BLaER1 treated with 17β-estradiol and CSF1 and Interleukin-3, amounts not matched to agents 10 nM and 100 nM (cell line): ENCODE measurements around the gene HMG20A.
A peak's percentile ranks its signal among the peaks of the same experiment; 100 is the strongest.

Experiments used
- H3K27ac ChIP-seq, 11 experiments: shearing (Covaris generic); formaldehyde crosslinking; 2 replicates each; pipeline ENCODE4 v1.8.1; 2022
- H3K27me3 ChIP-seq, 11 experiments: shearing (Covaris generic); formaldehyde crosslinking; 2 replicates each; pipeline ENCODE4 v1.8.1; 2022
- H3K36me3 ChIP-seq, 11 experiments: shearing (Covaris generic); formaldehyde crosslinking; 2 replicates each; pipeline ENCODE4 v1.8.1; 2022
- H3K4me1 ChIP-seq, 10 experiments: shearing (Covaris generic); formaldehyde crosslinking; 2 replicates each; pipeline ENCODE4 v1.8.1; 2022
- H3K4me2 ChIP-seq, 11 experiments: shearing (Covaris generic); formaldehyde crosslinking; 2 replicates each; pipeline ENCODE4 v1.8.1; 2022
- H3K4me3 ChIP-seq, 10 experiments: shearing (Covaris generic); formaldehyde crosslinking; 2 replicates each; pipeline ENCODE4 v1.8.1; 2022
- H3K9ac ChIP-seq, 11 experiments: shearing (Covaris generic); formaldehyde crosslinking; 2 replicates each; pipeline ENCODE4 v1.8.1; 2022
- H3K9me3 ChIP-seq, 11 experiments: shearing (Covaris generic); formaldehyde crosslinking; replicated peaks in 1 of 11; 2 replicates each; pipeline ENCODE4 v1.8.1; 2022
- H4K20me1 ChIP-seq, 11 experiments: shearing (Covaris generic); formaldehyde crosslinking; 2 replicates each; pipeline ENCODE4 v1.8.1; 2022
- Cebpa-rat ChIP-seq, 11 experiments: shearing (Covaris generic); IDR thresholded peaks; 2 replicates each; pipeline ENCODE4 v1.8.1; 2022

HMG20A gene

DNA sequence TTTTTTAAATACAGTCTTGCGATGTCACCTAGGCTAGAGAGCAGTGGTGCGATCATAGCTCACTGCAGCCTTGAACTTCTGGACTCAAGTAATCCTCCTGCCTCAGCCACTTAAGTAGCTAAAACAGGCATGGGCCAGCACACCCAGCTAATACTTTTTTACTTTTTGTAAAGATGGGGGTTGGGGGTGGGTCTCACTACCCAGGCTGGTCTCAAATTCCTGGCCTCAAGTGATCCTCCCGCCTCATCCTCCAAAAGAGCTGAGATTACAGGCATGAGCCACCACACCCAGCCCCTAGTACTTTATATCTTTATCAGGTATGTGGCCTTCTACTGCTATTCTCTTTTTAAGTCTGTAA lies 9.1 kb upstream of the HMG20A start:
- H4K20me1 ChIP-seq: peaks cover 0 to 67% (median 0%) of the 10 kb centered on the region in 11 experiments; a peak in 4 of 22 replicates
- H3K27me3 ChIP-seq: no peaks in the 10 kb centered on the region
- H3K9ac ChIP-seq: no peak overlapping the region
- TF ChIP-seq Cebpa-rat (IDR thresholded peaks at IDR 0.05): no peak
- H3K4me1 ChIP-seq: peaks cover 12 to 45% (median 24%) of the 10 kb centered on the region in 10 experiments; a peak in 19 of 20 replicates
- H3K4me2 ChIP-seq: no peak overlapping the region
- no peaks in the 10 kb centered on the region; a peak in 3 of 22 replicates for H3K9me3 ChIP-seq
- 0 out of 22 replicates have a peak, but pooled peaks cover 0 to 5% (median 0%) of the 10 kb centered on the region in 11 experiments for H3K36me3 ChIP-seq
- H3K27ac ChIP-seq: no peak overlapping the region
- no peak overlapping the region for H3K4me3 ChIP-seq

DNA sequence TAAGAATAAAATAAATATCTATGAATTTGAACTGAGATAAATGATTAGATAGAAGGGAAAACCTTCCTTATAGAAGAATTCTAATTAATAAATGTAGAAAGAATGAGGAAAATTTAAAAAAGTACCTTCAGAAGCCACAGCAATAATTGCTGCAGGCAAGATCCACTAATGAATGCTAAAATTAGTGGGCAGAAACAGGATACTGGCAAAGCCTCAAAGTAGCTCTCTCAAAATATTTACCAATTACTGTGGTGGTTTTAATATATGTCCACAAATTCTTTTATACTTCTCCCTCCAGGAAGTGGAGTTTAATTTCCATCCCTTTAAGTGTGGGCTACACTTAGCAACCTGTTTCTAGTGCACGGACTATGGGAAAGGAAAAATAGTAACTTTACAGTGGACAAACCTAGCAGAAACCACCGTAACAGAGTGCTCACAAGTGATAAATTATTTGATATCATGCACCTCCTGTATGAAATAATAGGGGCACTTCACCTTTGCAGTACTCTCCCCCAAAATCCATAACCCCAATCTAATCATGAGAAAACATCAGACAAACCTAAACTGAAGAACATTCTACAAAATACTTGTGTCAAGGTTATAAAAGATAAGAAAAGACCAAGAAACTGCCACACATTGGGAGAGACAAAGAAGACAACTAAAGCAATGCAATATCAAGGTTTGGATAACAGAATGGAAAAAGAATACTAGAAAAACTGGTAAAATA lies 7.6 kb upstream of the HMG20A start:
- Histone ChIP-seq H3K9ac (no peak overlapping the region), H3K4me2 (peak overlapping the region in 1 of 11 experiments; percentile 15; a peak in 1 of 22 replicates), H3K36me3 (no peaks in the 10 kb centered on the region), H3K4me3 (no peak overlapping the region), H4K20me1 (peaks cover 0 to 70% (median 0%) of the 10 kb centered on the region in 11 experiments; a peak in 4 of 22 replicates), H3K9me3 (no peaks in the 10 kb centered on the region), H3K27me3 (peaks cover 0 to 4% (median under 1%) of the 10 kb centered on the region in 11 experiments; a peak in 10 of 22 replicates), H3K4me1 (peaks cover 12 to 53% (median 24%) of the 10 kb centered on the region in 10 experiments; a peak in 19 of 20 replicates), H3K27ac (no peak overlapping the region)
- TF ChIP-seq Cebpa-rat (IDR thresholded peaks at IDR 0.05): no peak

DNA sequence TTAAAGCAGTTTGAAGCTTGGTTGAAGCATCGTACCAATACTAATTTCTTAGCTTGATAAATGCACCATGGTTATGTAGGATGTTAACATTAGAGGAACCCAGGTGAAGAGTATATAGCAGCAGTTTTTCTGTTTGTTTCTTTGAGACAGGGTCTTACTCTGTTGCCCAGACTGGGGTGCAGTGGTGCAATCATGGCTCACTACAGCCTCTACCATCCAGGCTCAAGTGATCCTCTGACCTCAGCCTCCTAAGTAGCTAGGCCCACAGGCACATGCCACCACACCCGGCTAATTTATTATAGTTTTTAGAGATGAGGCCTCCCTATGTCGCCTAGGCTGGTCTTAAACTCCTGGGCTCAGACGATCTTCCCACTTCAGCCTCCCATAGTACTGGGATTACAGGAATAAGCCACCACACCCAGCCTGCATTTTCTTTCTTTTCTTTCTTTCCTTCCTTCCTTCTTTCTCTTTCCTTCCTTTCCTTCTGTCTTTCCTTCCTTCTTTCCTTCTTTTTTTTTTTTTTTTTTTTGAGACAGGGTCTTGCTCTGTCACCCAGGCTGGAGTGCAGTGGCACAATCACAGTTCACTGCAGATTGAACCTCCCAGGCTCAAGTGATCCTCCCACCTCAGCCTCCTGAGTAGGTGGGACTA lies 6.9 kb upstream of the HMG20A start:
- no peak overlapping the region for H3K9ac ChIP-seq
- H3K9me3 ChIP-seq: no peaks in the 10 kb centered on the region
- H4K20me1 ChIP-seq: peaks cover 0 to 72% (median 0%) of the 10 kb centered on the region in 11 experiments; a peak in 4 of 22 replicates
- no peak overlapping the region for H3K4me3 ChIP-seq
- H3K27ac ChIP-seq: no peak overlapping the region
- no peak overlapping the region for H3K4me2 ChIP-seq
- peaks cover 0 to 10% (median 8%) of the 10 kb centered on the region in 11 experiments; a peak in 16 of 22 replicates for H3K27me3 ChIP-seq
- no peak for TF ChIP-seq Cebpa-rat (IDR thresholded peaks at IDR 0.05)
- H3K4me1 ChIP-seq: peaks cover 17 to 56% (median 27%) of the 10 kb centered on the region in 10 experiments; a peak in 19 of 20 replicates
- H3K36me3 ChIP-seq: no peaks in the 10 kb centered on the region

DNA sequence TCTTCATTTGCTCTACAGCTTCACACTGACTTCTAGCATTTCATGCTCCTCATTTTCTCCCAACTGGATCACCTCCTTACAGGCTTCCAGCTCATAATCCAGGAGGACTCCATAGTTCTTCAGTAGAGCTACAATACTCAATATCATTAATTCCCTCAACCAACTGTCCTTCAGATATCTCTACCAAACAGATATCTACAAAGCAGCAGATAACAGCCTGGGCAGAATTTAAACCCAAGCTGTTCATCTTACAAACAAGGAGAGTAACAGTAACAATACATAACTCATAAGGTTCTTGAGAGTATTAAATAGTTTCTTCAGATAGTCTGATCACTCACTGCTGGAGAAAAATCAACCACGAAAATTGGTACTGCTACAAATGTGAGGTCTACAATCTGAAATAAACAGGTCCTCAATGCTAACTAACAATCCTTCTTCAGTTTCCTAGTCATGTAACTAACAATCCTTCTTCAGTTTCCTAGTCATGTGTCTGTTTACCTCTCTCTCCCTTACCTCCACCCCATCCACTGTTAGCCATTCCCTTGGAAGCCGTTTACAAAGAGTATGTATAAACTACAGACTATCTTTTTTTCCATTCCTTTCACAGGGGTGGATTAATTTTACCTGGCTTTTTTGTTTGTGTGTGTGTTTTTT lies 5.8 kb upstream of the HMG20A start:
- Histone ChIP-seq H3K27ac (no peak overlapping the region), H3K4me3 (no peak overlapping the region), H3K4me2 (peak overlapping the region in 10 of 11 experiments; percentile 6 to 83 (median 46); a peak in 16 of 22 replicates), H3K4me1 (peaks cover 13 to 46% (median 24%) of the 10 kb centered on the region in 10 experiments; a peak in 19 of 20 replicates), H3K36me3 (no peaks in the 10 kb centered on the region), H3K9me3 (no peaks in the 10 kb centered on the region), H3K9ac (no peak overlapping the region), H4K20me1 (peaks cover 0 to 68% (median 0%) of the 10 kb centered on the region in 11 experiments; a peak in 4 of 22 replicates), H3K27me3 (peaks cover 0 to 17% (median 14%) of the 10 kb centered on the region in 11 experiments; a peak in 16 of 22 replicates)
- no peak for TF ChIP-seq Cebpa-rat (IDR thresholded peaks at IDR 0.05)

DNA sequence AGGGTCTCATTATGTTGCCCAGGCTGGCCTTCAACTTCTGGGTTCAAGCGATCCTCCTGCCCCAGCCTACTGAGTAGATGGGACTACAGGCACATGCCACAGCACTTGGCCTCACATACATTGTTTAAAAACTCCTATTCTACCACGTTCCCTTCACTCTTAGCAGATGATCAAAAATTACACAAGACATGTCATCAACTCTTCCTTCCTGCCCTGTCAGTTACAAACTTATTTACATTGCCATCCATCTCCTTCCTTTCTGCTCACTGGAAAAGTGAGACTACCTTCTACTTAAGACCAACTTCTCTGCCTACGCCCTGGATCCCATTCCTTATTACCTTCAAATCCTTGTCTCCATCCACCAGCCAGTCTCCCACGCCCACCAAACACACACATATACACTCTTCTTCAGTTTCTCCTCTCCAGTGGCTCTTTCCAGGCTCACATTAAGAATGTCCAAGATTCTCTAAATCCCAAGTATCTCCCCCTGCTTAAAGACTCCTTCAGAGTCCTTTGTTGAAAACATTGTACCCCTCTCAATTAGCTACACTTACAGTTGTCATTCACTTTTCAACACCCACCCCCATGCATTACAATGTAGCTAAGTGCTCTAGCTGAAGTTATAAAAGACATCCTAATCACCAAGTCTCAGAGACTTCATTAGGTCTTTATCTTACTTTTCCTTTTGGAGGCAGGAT lies 5.1 kb upstream of the HMG20A start:
- Histone ChIP-seq H3K27ac (no peak overlapping the region), H3K9me3 (no peaks in the 10 kb centered on the region), H3K36me3 (no peaks in the 10 kb centered on the region), H4K20me1 (peaks cover 0 to 68% (median 0%) of the 10 kb centered on the region in 11 experiments; a peak in 4 of 22 replicates), H3K4me1 (peaks cover 9 to 39% (median 20%) of the 10 kb centered on the region in 10 experiments; a peak in 18 of 20 replicates), H3K4me2 (peak overlapping the region; percentile 6 to 83 (median 46); a peak in 21 of 22 replicates), H3K9ac (no peak overlapping the region), H3K27me3 (peaks cover 0 to 17% (median 14%) of the 10 kb centered on the region in 11 experiments; a peak in 16 of 22 replicates), H3K4me3 (no peak overlapping the region)
- no peak for TF ChIP-seq Cebpa-rat (IDR thresholded peaks at IDR 0.05)

DNA sequence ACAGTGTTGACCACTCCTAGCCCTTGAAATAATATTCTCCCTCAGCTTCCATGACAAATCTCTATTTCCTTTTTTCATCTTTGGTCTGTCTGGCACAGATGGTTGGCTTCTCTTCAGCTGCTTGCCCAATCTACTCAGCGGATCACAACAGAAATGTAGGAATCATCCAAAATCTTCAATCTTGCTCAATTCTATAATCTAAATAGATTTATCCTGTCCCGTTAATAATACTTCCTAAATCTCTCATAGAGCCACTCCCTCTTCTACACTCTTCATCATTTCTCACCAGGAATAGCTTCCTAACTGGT lies 4.6 kb upstream of the HMG20A start:
- Histone ChIP-seq H3K4me2 (peak overlapping the region in 9 of 11 experiments; percentile 6 to 83 (median 47); a peak in 17 of 22 replicates), H3K27ac (no peak overlapping the region), H3K27me3 (peaks cover 0 to 17% (median 14%) of the 10 kb centered on the region in 11 experiments; a peak in 16 of 22 replicates), H3K9me3 (no peaks in the 10 kb centered on the region), H3K4me1 (peaks cover 9 to 38% (median 20%) of the 10 kb centered on the region in 10 experiments; a peak in 18 of 20 replicates), H3K4me3 (no peak overlapping the region), H4K20me1 (peaks cover 0 to 68% (median 0%) of the 10 kb centered on the region in 11 experiments; a peak in 4 of 22 replicates), H3K9ac (no peak overlapping the region), H3K36me3 (no peaks in the 10 kb centered on the region)
- TF ChIP-seq Cebpa-rat (IDR thresholded peaks at IDR 0.05): no peak

DNA sequence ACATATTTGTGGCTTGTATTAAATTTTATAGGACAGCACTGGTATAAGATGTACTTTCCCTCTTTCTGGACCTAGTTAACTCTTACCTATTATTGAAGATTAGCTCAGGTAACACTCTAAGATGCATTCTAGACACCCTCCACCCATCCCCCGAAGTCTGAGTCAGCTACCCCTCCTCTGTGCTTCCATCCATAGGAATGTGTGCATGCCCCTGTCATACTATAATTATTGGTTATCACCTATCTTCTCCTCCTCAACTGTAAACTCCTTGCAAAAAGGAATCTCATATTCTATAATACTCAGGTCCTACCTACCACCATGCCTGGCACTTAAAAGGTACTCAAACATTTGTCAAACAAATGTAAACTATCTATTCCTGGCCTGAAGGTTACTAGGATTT lies 3.7 kb upstream of the HMG20A start:
- no peak overlapping the region for H3K4me2 ChIP-seq

DNA sequence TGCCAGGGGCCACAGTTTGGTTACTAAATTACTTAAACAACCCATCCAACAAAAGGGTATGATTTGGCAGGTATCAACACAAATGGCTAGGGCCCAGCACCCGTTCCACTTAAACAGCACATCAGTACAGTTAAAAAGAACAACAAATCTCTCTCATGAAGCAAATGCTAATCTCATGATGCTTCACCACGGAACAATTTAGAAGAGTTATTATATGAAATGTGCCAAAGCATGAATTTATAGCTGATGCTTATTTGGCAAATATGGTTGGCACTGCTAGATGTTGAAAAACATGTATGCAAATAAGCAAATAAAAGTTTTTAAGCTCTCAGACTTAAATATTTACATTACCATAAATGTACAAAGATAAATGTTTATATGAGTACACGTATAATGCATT lies 3.1 kb upstream of the HMG20A start:
- Histone ChIP-seq H3K27me3 (peaks cover 0 to 17% (median 14%) of the 10 kb centered on the region in 11 experiments; a peak in 16 of 22 replicates), H3K4me2 (peak overlapping the region in 2 of 11 experiments; percentile 90; a peak in 4 of 22 replicates), H4K20me1 (peaks cover 0 to 56% (median 0%) of the 10 kb centered on the region in 11 experiments; a peak in 4 of 22 replicates), H3K4me1 (peaks cover 23 to 50% (median 34%) of the 10 kb centered on the region in 10 experiments), H3K27ac (no peak overlapping the region), H3K4me3 (peak overlapping the region in 1 of 10 experiments; percentile 94; a peak in 1 of 20 replicates), H3K9ac (no peak overlapping the region), H3K36me3 (no peaks in the 10 kb centered on the region), H3K9me3 (no peaks in the 10 kb centered on the region)
- no peak for TF ChIP-seq Cebpa-rat (IDR thresholded peaks at IDR 0.05)

More for the DNA sequence above, 3.7 kb upstream of the HMG20A start:
- H3K36me3 ChIP-seq: no peaks in the 10 kb centered on the region
- no peak for TF ChIP-seq Cebpa-rat (IDR thresholded peaks at IDR 0.05)
- H3K27ac ChIP-seq: no peak overlapping the region
- H4K20me1 ChIP-seq: peaks cover 0 to 63% (median 0%) of the 10 kb centered on the region in 11 experiments; a peak in 4 of 22 replicates
- no peaks in the 10 kb centered on the region for H3K9me3 ChIP-seq
- peaks cover 16 to 44% (median 28%) of the 10 kb centered on the region in 10 experiments; a peak in 19 of 20 replicates for H3K4me1 ChIP-seq
- H3K27me3 ChIP-seq: peaks cover 0 to 17% (median 14%) of the 10 kb centered on the region in 11 experiments; a peak in 16 of 22 replicates
- no peak overlapping the region for H3K9ac ChIP-seq
- no peak overlapping the region for H3K4me3 ChIP-seq
